UCSD-AML1 (cell line): ENCODE measurements around the gene CEMIP.

ENCODE experiments used
- DNase-seq: peaks from one replicate; lab custom pipeline; 2025; ENCODE audit not compliant: unreplicated experiment; lab: John Stamatoyannopoulos, UW

Gene CEMIP

GRCh38 chr15:80971143-80971542, 192.0 kb downstream of the CEMIP start:
- DNase-seq, result no peak

- no peak for DNase-seq
Measured at GRCh38 chr15:80972276-80972675, 193.1 kb downstream of the CEMIP start.

GRCh38 chr15:80974914-80975313, 195.7 kb downstream of the CEMIP start:
- no peak for DNase-seq

- no peak for DNase-seq
Measured at GRCh38 chr15:80976851-80977250, 197.7 kb downstream of the CEMIP start.

- peak; percentile 72 for DNase-seq
Measured at GRCh38 chr15:80977627-80978036, 198.5 kb downstream of the CEMIP start.

- DNase-seq, result no peak
Measured at GRCh38 chr15:80978685-80979329, 199.6 kb downstream of the CEMIP start.

- DNase-seq, result no peak
Measured at GRCh38 chr15:80979538-80980200, 200.5 kb downstream of the CEMIP start.

GRCh38 chr15:80982205-80982604, 203.0 kb downstream of the CEMIP start:
- DNase-seq, result no peak

- no peak for DNase-seq
Measured at GRCh38 chr15:80982839-80983238, 203.7 kb downstream of the CEMIP start.

- DNase-seq, result peak; percentile 31
Measured at GRCh38 chr15:80984856-80985255, 205.7 kb downstream of the CEMIP start.

GRCh38 chr15:80985981-80986380, 206.8 kb downstream of the CEMIP start:
- DNase-seq, result no peak

GRCh38 chr15:80986487-80986886, 207.3 kb downstream of the CEMIP start:
- DNase-seq, result no peak

- DNase-seq, result no peak
Measured at GRCh38 chr15:80988148-80988796, 209.1 kb downstream of the CEMIP start.

GRCh38 chr15:80989081-80989517, 209.9 kb downstream of the CEMIP start:
- no peak for DNase-seq

- peak; percentile 97 for DNase-seq
Measured at GRCh38 chr15:80989518-80990478, 210.6 kb downstream of the CEMIP start, which contains the start of gene MESD. Gene MESD, minus strand, starts transcription at chr15:80989819. Its CDS starts 28 bp downstream, at chr15:80989791.

- no peak for DNase-seq
Measured at GRCh38 chr15:80990955-80991354, 211.8 kb downstream of the CEMIP start.

- no peak for DNase-seq
Measured at GRCh38 chr15:80991421-80991820, 212.3 kb downstream of the CEMIP start.

GRCh38 chr15:80992006-80992405, 212.8 kb downstream of the CEMIP start:
- no peak for DNase-seq

- no peak for DNase-seq
Measured at GRCh38 chr15:80992441-80992840, 213.3 kb downstream of the CEMIP start.

GRCh38 chr15:80996247-80996646, 217.1 kb downstream of the CEMIP start:
- peak; percentile 24 for DNase-seq

GRCh38 chr15:80997692-80998091, 218.5 kb downstream of the CEMIP start:
- no peak for DNase-seq
